Measurements from ENCODE around the gene ZBTB7B. TPM values are rescaled to one million over a fixed set of nuclear protein-coding genes. Genes with fewer than 3 reads are reported as not detected.

The ZBTB7B gene
- total RNA-seq, 1 experiment from 2014 or later: 44.1 TPM

DNA sequence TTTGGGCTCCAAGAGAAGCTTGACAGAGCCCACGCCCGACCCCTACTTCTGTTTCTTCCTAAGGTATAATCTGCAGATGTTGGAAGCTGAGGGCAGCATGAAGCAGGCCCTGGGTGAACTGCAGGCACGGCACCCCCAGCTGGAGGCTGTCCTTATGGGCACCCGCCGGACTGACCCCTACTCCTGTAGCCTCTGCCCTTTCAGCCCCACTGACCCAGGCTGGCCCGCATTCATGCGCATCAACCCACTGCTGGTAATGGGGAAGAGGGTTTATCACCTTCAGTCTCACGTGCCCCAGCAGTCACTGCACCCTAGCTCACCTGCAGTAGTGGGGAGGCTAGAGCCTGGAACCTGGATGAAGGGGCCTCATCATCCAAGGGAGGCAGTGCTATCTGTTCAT, 12.3 kb upstream of the ZBTB7B start:
- Histone ChIP-seq H3K36me3 (ENCODE audit: low read depth) (peaks cover 18% of the 10 kb centered on the region), H3K4me3 (no peak overlapping the region), H3F3A (ENCODE audit: insufficient read depth, low read depth) (peaks cover 49% of the 10 kb centered on the region), H3K27ac (no peak overlapping the region), H3K9me2 (ENCODE audit: insufficient read depth) (no peaks in the 10 kb centered on the region), H3K9me3 (ENCODE audit: insufficient read depth, low read depth) (no peaks in the 10 kb centered on the region), H3K4me1 (replicated peaks; ENCODE audit: insufficient read depth) (peaks cover 27% of the 10 kb centered on the region), H3K27me3 (ENCODE audit: insufficient read depth, low read depth) (no peaks in the 10 kb centered on the region), H3K4me2 (no peak overlapping the region), H3K79me2 (ENCODE audit: low read depth) (peaks cover 37% of the 10 kb centered on the region), H2AFZ (no peak overlapping the region), H4K20me1 (ENCODE audit: insufficient read depth) (no peaks in the 10 kb centered on the region)
- ChIA-PET POLR2A (ENCODE audit: unreplicated experiment) (no interaction called here), CTCF (no interaction called here)
- TF ChIP-seq CTCF (conservative IDR thresholded peaks at IDR 0.05) (no peak), EZH2 (IDR thresholded peaks at IDR 0.05; ENCODE audit: low read depth) (no peak)
- no TSS peak for BruUV-seq (replicated peaks)
- no peak for DNase-seq
- intact Hi-C loops (cut with micrococcal nuclease; ENCODE audit: unreplicated experiment): no loop called here

GRCh38 chr1:154992721-154993571, 9.7 kb upstream of the ZBTB7B start:
- intact Hi-C loops (cut with micrococcal nuclease; ENCODE audit: unreplicated experiment): no loop called here
- H3K36me3 ChIP-seq (ENCODE audit: low read depth): peaks cover 9% of the 10 kb centered on the region
- ChIA-PET CTCF (no interaction called here), POLR2A (ENCODE audit: unreplicated experiment) (interaction anchor here (0.5 to 0.7 kb wide), 5 partner anchors 8 to 939 kb away, joined by 3 to 16 read pairs (median 6); partner anchors contain the start of gene PBXIP1)
- H3K27ac ChIP-seq: no peak overlapping the region
- no peak overlapping the region for H3K4me3 ChIP-seq
- BruUV-seq (replicated peaks): no TSS peak
- no peak overlapping the region for H3K4me2 ChIP-seq
- no peaks in the 10 kb centered on the region for H3K27me3 ChIP-seq (ENCODE audit: insufficient read depth, low read depth)
- DNase-seq: no peak
- H3K4me1 ChIP-seq (replicated peaks; ENCODE audit: insufficient read depth): peaks cover 19% of the 10 kb centered on the region
- H3K9me2 ChIP-seq (ENCODE audit: insufficient read depth): no peaks in the 10 kb centered on the region
- peaks cover 54% of the 10 kb centered on the region for H3F3A ChIP-seq (ENCODE audit: insufficient read depth, low read depth)
- H3K79me2 ChIP-seq (ENCODE audit: low read depth): peaks cover 12% of the 10 kb centered on the region
- no peak overlapping the region for H2AFZ ChIP-seq
- no peak; the same call in 1 of the 2 replicates for TF ChIP-seq CTCF (conservative IDR thresholded peaks at IDR 0.05)
- no peak for TF ChIP-seq EZH2 (IDR thresholded peaks at IDR 0.05; ENCODE audit: low read depth)
- H4K20me1 ChIP-seq (ENCODE audit: insufficient read depth): no peaks in the 10 kb centered on the region
- H3K9me3 ChIP-seq (ENCODE audit: insufficient read depth, low read depth): no peaks in the 10 kb centered on the region

DNA sequence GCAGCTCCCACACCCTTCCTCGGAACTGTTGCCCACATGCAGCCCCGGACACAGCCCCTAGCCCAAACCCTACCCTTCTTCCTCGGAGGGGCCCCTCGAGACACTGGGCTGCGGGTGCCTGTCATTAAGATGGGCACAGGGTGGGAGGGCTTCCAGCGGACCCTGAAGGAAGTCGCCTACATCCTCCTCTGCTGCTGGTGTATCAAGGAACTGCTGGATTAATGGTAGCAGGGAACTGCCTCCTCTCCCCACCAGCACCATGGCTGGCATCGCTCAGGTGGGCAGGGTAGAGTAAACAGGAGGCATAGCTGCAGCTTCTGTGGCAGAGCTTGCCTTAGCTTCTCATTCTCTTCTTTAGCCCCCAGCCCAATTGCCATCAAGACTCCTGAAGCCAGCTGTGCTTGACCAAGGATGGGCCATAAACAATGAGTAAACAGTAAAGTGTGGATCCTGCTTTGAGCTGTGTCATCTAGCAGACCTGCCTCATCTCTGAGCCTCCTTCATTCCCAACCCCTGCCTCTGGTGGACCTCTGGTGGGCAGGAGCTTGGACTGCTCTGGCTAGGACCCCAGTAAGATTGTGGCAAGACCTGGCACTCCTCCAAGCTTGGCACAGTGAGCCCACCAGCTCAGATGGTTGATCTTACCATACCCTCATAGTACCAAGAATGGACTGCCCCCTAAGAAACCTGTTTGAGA, 8.9 kb upstream of the ZBTB7B start, which contains the start of gene LENEP:
LENEP (plus strand) TSS at position 15 of the 697 bp plus-strand sequence; CDS start at position 37, 22 bp downstream.
- intact Hi-C loops (cut with micrococcal nuclease; ENCODE audit: unreplicated experiment): no loop called here
- BruUV-seq (replicated peaks): no TSS peak
- Histone ChIP-seq H3F3A (ENCODE audit: insufficient read depth, low read depth) (peaks cover 53% of the 10 kb centered on the region), H3K36me3 (ENCODE audit: low read depth) (peaks cover 3% of the 10 kb centered on the region; the same call in 1 of the 2 replicates), H3K9me2 (ENCODE audit: insufficient read depth) (no peaks in the 10 kb centered on the region), H3K79me2 (ENCODE audit: low read depth) (peaks cover 4% of the 10 kb centered on the region; the same call in 1 of the 2 replicates), H3K27me3 (ENCODE audit: insufficient read depth, low read depth) (no peaks in the 10 kb centered on the region), H3K27ac (peak within 1 kb of the TSS; percentile 20), H3K4me3 (no peak within 1 kb of the TSS), H3K4me1 (replicated peaks; ENCODE audit: insufficient read depth) (peaks cover 19% of the 10 kb centered on the region; the same call in 1 of the 2 replicates), H4K20me1 (ENCODE audit: insufficient read depth) (no peaks in the 10 kb centered on the region), H2AFZ (no peak within 1 kb of the TSS), H3K9me3 (ENCODE audit: insufficient read depth, low read depth) (no peaks in the 10 kb centered on the region), H3K4me2 (no peak within 1 kb of the TSS)
- ChIA-PET CTCF (interaction anchor here (0.6 to 0.7 kb wide), 3 partner anchors 22 to 45 kb away, joined by 3 to 4 read pairs (median 3); no protein-coding TSS in a partner anchor), POLR2A (ENCODE audit: unreplicated experiment) (interaction anchor here (0.5 to 1.1 kb wide), 8 partner anchors 7 to 938 kb away, joined by 3 to 16 read pairs (median 4); partner anchors contain the start of genes FLAD1 and PBXIP1)
- no peak for TF ChIP-seq CTCF (conservative IDR thresholded peaks at IDR 0.05)
- TF ChIP-seq EZH2 (IDR thresholded peaks at IDR 0.05; ENCODE audit: low read depth): no peak
- DNase-seq: no peak

All from PC-9 (cell line).